ENCODE results near the gene EIF4B. TPM values are rescaled to one million over a fixed set of nuclear protein-coding genes. Genes with fewer than 3 reads are reported as not detected.

EIF4B gene
- total and polyA plus RNA-seq, 7 donors: 136 to 575 (median 475) TPM

- DNase-seq: no peak
- Histone ChIP-seq H3K4me3 (no peak overlapping the region), H3K27me3 (no peaks in the 10 kb centered on the region), H3K4me1 (peaks cover 0 to 54% (median 38%) of the 10 kb centered on the region in 4 donors), H3K27ac (peak overlapping the region; percentile 10 to 100 (median 98)), H3K9me3 (no peaks in the 10 kb centered on the region), H3K36me3 (peaks cover 4 to 41% (median 17%) of the 10 kb centered on the region in 4 donors)
- WGBS, 2 donors: 84 to 87% methylated on average over 7 of the region's 7 CpGs
- intact Hi-C loops (cut with DNase I): no loop called here
- no peak for TF ChIP-seq CTCF (IDR thresholded peaks at IDR 0.05)
- TF ChIP-seq POLR2A (IDR thresholded peaks at IDR 0.05): no peak
- no peak for TF ChIP-seq POLR2AphosphoS5 (IDR thresholded peaks at IDR 0.05)
- TF ChIP-seq EP300 (IDR thresholded peaks at IDR 0.05): no peak
Observed at GRCh38 chr12:53042607-53043454, 36.6 kb downstream of the EIF4B start.

- TF ChIP-seq POLR2AphosphoS5 (IDR thresholded peaks at IDR 0.05) (no peak), POLR2A (IDR thresholded peaks at IDR 0.05) (no peak), EP300 (IDR thresholded peaks at IDR 0.05) (no peak), CTCF (IDR thresholded peaks at IDR 0.05) (no peak)
- WGBS, 2 donors: 19 to 51% methylated on average over 10 of the region's 10 CpGs
- Histone ChIP-seq H3K4me1 (peaks cover 0 to 56% (median 42%) of the 10 kb centered on the region in 4 donors), H3K36me3 (peaks cover 0 to 29% (median 8%) of the 10 kb centered on the region in 4 donors), H3K4me3 (no peak overlapping the region), H3K27me3 (no peaks in the 10 kb centered on the region), H3K27ac (peak overlapping the region; percentile 98 to 100 (median 98)), H3K9me3 (no peaks in the 10 kb centered on the region)
- peak; percentile 70 for DNase-seq
- intact Hi-C loops (cut with DNase I): no loop called here
Observed at GRCh38 chr12:53044052-53044581, 37.9 kb downstream of the EIF4B start.

- H3K4me3 ChIP-seq: peak overlapping the region in 1 of 4 donors; percentile 62
- intact Hi-C loops (cut with DNase I): no loop called here
- H3K9me3 ChIP-seq: no peaks in the 10 kb centered on the region
- peaks cover 0 to 19% (median 0%) of the 10 kb centered on the region in 4 donors for H3K36me3 ChIP-seq
- H3K27me3 ChIP-seq: no peaks in the 10 kb centered on the region
- 68 to 70% methylated on average over 4 of the region's 4 CpGs for WGBS, 2 donors
- H3K4me1 ChIP-seq: peaks cover 0 to 62% (median 51%) of the 10 kb centered on the region in 4 donors
- H3K27ac ChIP-seq: peak overlapping the region; percentile 98 to 100 (median 98)
- no peak for TF ChIP-seq CTCF (IDR thresholded peaks at IDR 0.05)
- TF ChIP-seq POLR2A (IDR thresholded peaks at IDR 0.05): no peak
- TF ChIP-seq EP300 (IDR thresholded peaks at IDR 0.05): no peak
- no peak for TF ChIP-seq POLR2AphosphoS5 (IDR thresholded peaks at IDR 0.05)
- peak; percentile 69 for DNase-seq
Observed at GRCh38 chr12:53044896-53045695, 38.8 kb downstream of the EIF4B start.

- DNase-seq: no peak
- TF ChIP-seq POLR2A (IDR thresholded peaks at IDR 0.05) (peak in 1 of 2 donors; percentile 42), CTCF (IDR thresholded peaks at IDR 0.05) (no peak), EP300 (IDR thresholded peaks at IDR 0.05) (no peak), POLR2AphosphoS5 (IDR thresholded peaks at IDR 0.05) (peak in 3 of 4 donors; percentile 56 to 81 (median 71))
- Histone ChIP-seq H3K27me3 (no peaks in the 10 kb centered on the region), H3K4me3 (peak overlapping the region in 3 of 4 donors; percentile 62 to 75 (median 74)), H3K9me3 (no peaks in the 10 kb centered on the region), H3K4me1 (peaks cover 0 to 68% (median 57%) of the 10 kb centered on the region in 4 donors), H3K27ac (peak overlapping the region; percentile 98 to 100 (median 98)), H3K36me3 (peaks cover 0 to 13% (median 0%) of the 10 kb centered on the region in 4 donors)
- 42 to 50% methylated on average over 5 of the region's 5 CpGs for WGBS, 2 donors
- intact Hi-C loops (cut with DNase I): no loop called here
Observed at GRCh38 chr12:53045696-53046045, 39.4 kb downstream of the EIF4B start.
